ENCODE data around the gene ZNF106.
A peak's percentile ranks its signal among the peaks of the same experiment; 100 is the strongest.

Gene ZNF106

GRCh38 chr15:42367041-42367440 is 123.9 kb downstream of the ZNF106 start:
- DNase-seq (ENCODE audit: low spot score), result no peak

- no peak for DNase-seq (ENCODE audit: low spot score)
Measured at GRCh38 chr15:42365921-42366550, 124.9 kb downstream of the ZNF106 start.

- DNase-seq (ENCODE audit: low spot score), result peak; percentile 11
Measured at GRCh38 chr15:42364529-42364928, 126.4 kb downstream of the ZNF106 start.

GRCh38 chr15:42363942-42364341 is 127.0 kb downstream of the ZNF106 start:
- DNase-seq (ENCODE audit: low spot score), result no peak

GRCh38 chr15:42363487-42363886 is 127.5 kb downstream of the ZNF106 start:
- DNase-seq (ENCODE audit: low spot score), result no peak
